Spleen (tissue), 11 donors: ENCODE measurements around the gene SAMD3. TPM values are rescaled to one million over a fixed set of nuclear protein-coding genes. Genes with fewer than 3 reads are reported as not detected.
A peak's percentile ranks its signal among the peaks of the same experiment; 100 is the strongest.

Experiments
- DNase-seq: peaks from one replicate; pipeline ENCODE4 v3.0.0-alpha.2; 2020
- H3K27ac ChIP-seq, 8 donors: fragments of 200-600 bp; sonication (generic) in 7 of 8; 1 replicate in 4 of 8; 2 replicates in 4 of 8; pipeline versions ENCODE4 v1.5.0 to v1.8.0; 2016 to 2021; ENCODE audit warnings: inconsistent platforms in 4 of 8, mild to moderate bottlenecking in 4 of 8, moderate library complexity in 1 of 8
- H3K27me3 ChIP-seq, 7 donors: fragments of 200-600 bp; sonication (generic) in 6 of 7; replicated peaks in 1 of 7; 1 replicate in 4 of 7; 2 replicates in 3 of 7; pipeline versions ENCODE4 v1.5.0 to v1.8.0; 2016 to 2021; ENCODE audit warnings: inconsistent platforms in 3 of 7, mild to moderate bottlenecking in 1 of 7
- H3K36me3 ChIP-seq, 6 donors: fragments of 200-600 bp; sonication (generic) in 5 of 6; 1 replicate in 4 of 6; 2 replicates in 2 of 6; pipeline versions ENCODE4 v1.5.0 to v1.8.0; 2016 to 2021; ENCODE audit warnings: inconsistent platforms in 2 of 6
- H3K4me1 ChIP-seq, 6 donors: fragments of 200-600 bp; sonication (generic) in 5 of 6; 1 replicate in 3 of 6; 2 replicates in 3 of 6; pipeline versions ENCODE4 v1.5.0 to v1.8.0; 2016 to 2021; ENCODE audit warnings: inconsistent platforms in 3 of 6
- H3K4me3 ChIP-seq, 8 donors: fragments of 200-600 bp; sonication (generic) in 7 of 8; 1 replicate in 4 of 8; 2 replicates in 4 of 8; pipeline versions ENCODE4 v1.5.0 to v1.8.0; 2016 to 2021; ENCODE audit warnings: inconsistent platforms in 4 of 8, mild to moderate bottlenecking in 4 of 8, moderate library complexity in 2 of 8
- H3K9me3 ChIP-seq, 8 donors: fragments of 200-600 bp; sonication (generic) in 7 of 8; 1 replicate in 4 of 8; 2 replicates in 4 of 8; pipeline versions ENCODE4 v1.5.0 to v1.8.0; 2016 to 2021; ENCODE audit warnings: inconsistent platforms in 4 of 8
- CTCF ChIP-seq, 11 experiments: fragments of 200-600 bp in 7 of 11; fragments of 450-650 bp in 4 of 11; sonication (generic) in 4 of 11; IDR thresholded peaks in 8 of 11; conservative IDR thresholded peaks in 3 of 11; 1 replicate in 7 of 11; 2 replicates in 4 of 11; pipeline versions ENCODE4 v1.4.0 to v1.8.0; 2016 to 2021; ENCODE audit warnings: antibody characterized with exemption in 11 of 11, inconsistent platforms in 4 of 11, mild to moderate bottlenecking in 1 of 11
- POLR2A ChIP-seq, 3 donors: fragments of 450-650 bp; IDR thresholded peaks; one replicate each; pipeline ENCODE4 v1.5.1; 2017; ENCODE audit warnings: antibody characterized with exemption in 3 of 3, mild to moderate bottlenecking in 1 of 3
- POLR2AphosphoS5 ChIP-seq, 3 donors: sonication (generic); formaldehyde crosslinking; IDR thresholded peaks; one replicate each; pipeline ENCODE4 v1.5.1; 2017; ENCODE audit warnings: antibody characterized with exemption in 3 of 3
- WGBS, 5 donors: extraction: QIAGEN DNeasy Blood & Tissue Kit in 3 of 5; methylation state at CpG; one replicate each; pipeline versions ENCODE4 v1.1.5 to v1.1.7; 2013 to 2018; 5-methylcytosine and 5-hydroxymethylcytosine counted together
- intact Hi-C: fragments of 100-400 bp; cut with DNase I; formaldehyde crosslinking; loops from one replicate; pipeline ENCODE4 v1.15.0; 2023; ENCODE audit warnings: low total_unique reads
- polyA plus RNA-seq, 3 donors: library from polyadenylated mRNA; stranded (reverse); fragments of 200-250 nt; gene quantifications; one replicate each; pipeline ENCODE4 v1.2.1, GENCODE V29; 2013
- total RNA-seq, 7 donors: library from RNA; depleted of rRNA in 3 of 7; stranded (reverse); fragments of >200 nt in 3 of 7; fragmentation: NEBNext Ultra II Directional in 4 of 7; extraction: Animal tissue kit (Norgen Biotek cat#: 25700) in 4 of 7; gene quantifications; one replicate each; pipeline versions ENCODE4 v1.1.0 to v1.2.1, GENCODE V29; 2016 to 2021
- donor health status: healthy with polysubstance abuse.
- donor health status: DM: no; HTN: no; CAD: no; lungs with moderate emphysema.
- donor health status: DM: no; HTN: no; CAD: no.
- donor health status: Bipolar disorder and iron deficiency.
- donor health status: healthy.
- donor health status: DM: no; HTN: no; CAD: no.
- donor health status: DM: yes; HTN: yes; CAD: no.

The SAMD3 gene
- total and polyA plus RNA-seq, 10 donors, result 2.1 to 31.4 (median 15.3) TPM

GRCh38 chr6:130132286-130132701 is 90.5 kb downstream of the SAMD3 start:
- peaks cover 0 to 51% (median 15%) of the 10 kb centered on the region in 6 donors for H3K36me3 ChIP-seq
- H3K9me3 ChIP-seq, result no peaks in the 10 kb centered on the region
- H3K4me1 ChIP-seq, result peaks cover 0 to 33% (median 5%) of the 10 kb centered on the region in 6 donors
- no peak overlapping the region for H3K4me3 ChIP-seq
- WGBS, 5 donors, result 34 to 61% (median 45%) methylated on average over 6 of the region's 6 CpGs
- TF ChIP-seq POLR2A (IDR thresholded peaks at IDR 0.05) (no peak), POLR2AphosphoS5 (IDR thresholded peaks at IDR 0.05) (peak in 1 of 3 donors; percentile 37), CTCF (IDR thresholded peaks at IDR 0.05 in 8 of 11, conservative IDR thresholded peaks at IDR 0.05 in 3 of 11) (no peak)
- no peak for DNase-seq
- intact Hi-C loops, result no loop called here
- peak overlapping the region in 7 of 8 donors; percentile 15 to 70 (median 64) for H3K27ac ChIP-seq
- H3K27me3 ChIP-seq, result no peaks in the 10 kb centered on the region

GRCh38 chr6:130129762-130130246 is 92.9 kb downstream of the SAMD3 start:
- no peak for DNase-seq
- Histone ChIP-seq H3K27me3 (no peaks in the 10 kb centered on the region), H3K4me3 (no peak overlapping the region), H3K4me1 (peaks cover 0 to 39% (median 5%) of the 10 kb centered on the region in 6 donors), H3K36me3 (peaks cover 0 to 32% (median 5%) of the 10 kb centered on the region in 6 donors), H3K9me3 (no peaks in the 10 kb centered on the region), H3K27ac (no peak overlapping the region)
- WGBS, 5 donors, result 94 to 97% (median 95%) methylated on average over 6 of the region's 6 CpGs
- TF ChIP-seq POLR2AphosphoS5 (IDR thresholded peaks at IDR 0.05) (no peak), POLR2A (IDR thresholded peaks at IDR 0.05) (no peak), CTCF (IDR thresholded peaks at IDR 0.05 in 8 of 11, conservative IDR thresholded peaks at IDR 0.05 in 3 of 11) (no peak)
- intact Hi-C loops, result no loop called here

GRCh38 chr6:130128326-130128725 is 94.4 kb downstream of the SAMD3 start:
- WGBS, 5 donors, result 79 to 89% (median 85%) methylated on average over 5 of the region's 5 CpGs
- Histone ChIP-seq H3K27me3 (no peaks in the 10 kb centered on the region), H3K9me3 (no peaks in the 10 kb centered on the region), H3K4me3 (no peak overlapping the region), H3K27ac (no peak overlapping the region), H3K36me3 (peaks cover 0 to 24% (median 1%) of the 10 kb centered on the region in 6 donors), H3K4me1 (peaks cover 0 to 31% (median 5%) of the 10 kb centered on the region in 6 donors)
- TF ChIP-seq POLR2A (IDR thresholded peaks at IDR 0.05) (no peak), CTCF (IDR thresholded peaks at IDR 0.05 in 8 of 11, conservative IDR thresholded peaks at IDR 0.05 in 3 of 11) (no peak), POLR2AphosphoS5 (IDR thresholded peaks at IDR 0.05) (no peak)
- no peak for DNase-seq
- intact Hi-C loops, result no loop called here

GRCh38 chr6:130127195-130127594 is 95.6 kb downstream of the SAMD3 start:
- Histone ChIP-seq H3K4me3 (no peak overlapping the region), H3K36me3 (peaks cover 0 to 26% (median 0%) of the 10 kb centered on the region in 6 donors), H3K27ac (no peak overlapping the region), H3K27me3 (no peaks in the 10 kb centered on the region), H3K4me1 (peaks cover 0 to 20% (median 4%) of the 10 kb centered on the region in 6 donors), H3K9me3 (no peaks in the 10 kb centered on the region)
- TF ChIP-seq POLR2AphosphoS5 (IDR thresholded peaks at IDR 0.05) (no peak), POLR2A (IDR thresholded peaks at IDR 0.05) (no peak), CTCF (IDR thresholded peaks at IDR 0.05 in 8 of 11, conservative IDR thresholded peaks at IDR 0.05 in 3 of 11) (no peak)
- WGBS, 5 donors, result 47 to 70% (median 69%) methylated on average over 2 of the region's 2 CpGs
- intact Hi-C loops, result no loop called here
- no peak for DNase-seq
